ENCODE measurements around the gene TYROBP. TPM values are rescaled to one million over a fixed set of nuclear protein-coding genes. Genes with fewer than 3 reads are reported as not detected.
"Not testable (repeated sequence)": the region's sequence is repeated elsewhere in the genome, so short reads cannot be mapped to it uniquely, and the experiment has no call there.

The TYROBP gene
- total RNA-seq, 1 donor from 2014 or later = 460 TPM

DNA sequence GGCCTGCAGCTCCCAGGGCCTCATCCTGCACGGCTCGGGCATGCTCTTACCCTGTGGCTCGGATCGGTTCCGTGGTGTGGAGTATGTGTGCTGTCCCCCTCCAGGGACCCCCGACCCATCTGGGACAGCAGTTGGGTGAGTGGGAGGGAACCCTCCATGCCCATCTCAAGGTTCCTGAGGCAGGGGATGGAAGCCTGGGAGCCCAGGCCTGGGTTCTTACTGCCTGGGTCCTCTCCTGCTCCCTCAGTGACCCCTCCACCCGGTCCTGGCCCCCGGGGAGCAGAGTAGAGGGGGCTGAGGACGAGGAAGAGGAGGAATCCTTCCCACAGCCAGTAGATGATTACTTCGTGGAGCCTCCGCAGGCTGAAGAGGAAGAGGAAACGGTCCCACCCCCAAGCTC lies 36.5 kb downstream of the TYROBP start:
- ATAC-seq (no peak), DNase-seq (no peak)
- Histone ChIP-seq H3K4me3 (no peak overlapping the region), H3K27me3 (ENCODE audit: low read depth) (peaks cover 34% of the 10 kb centered on the region), H3K36me3 (no peaks in the 10 kb centered on the region), H3K9me3 (no peaks in the 10 kb centered on the region), H3K4me1 (peaks cover 18% of the 10 kb centered on the region), H3K27ac (no peak overlapping the region)
- intact Hi-C loops (cut with DNase I) = no loop called here
- TF ChIP-seq, protein P1, sequence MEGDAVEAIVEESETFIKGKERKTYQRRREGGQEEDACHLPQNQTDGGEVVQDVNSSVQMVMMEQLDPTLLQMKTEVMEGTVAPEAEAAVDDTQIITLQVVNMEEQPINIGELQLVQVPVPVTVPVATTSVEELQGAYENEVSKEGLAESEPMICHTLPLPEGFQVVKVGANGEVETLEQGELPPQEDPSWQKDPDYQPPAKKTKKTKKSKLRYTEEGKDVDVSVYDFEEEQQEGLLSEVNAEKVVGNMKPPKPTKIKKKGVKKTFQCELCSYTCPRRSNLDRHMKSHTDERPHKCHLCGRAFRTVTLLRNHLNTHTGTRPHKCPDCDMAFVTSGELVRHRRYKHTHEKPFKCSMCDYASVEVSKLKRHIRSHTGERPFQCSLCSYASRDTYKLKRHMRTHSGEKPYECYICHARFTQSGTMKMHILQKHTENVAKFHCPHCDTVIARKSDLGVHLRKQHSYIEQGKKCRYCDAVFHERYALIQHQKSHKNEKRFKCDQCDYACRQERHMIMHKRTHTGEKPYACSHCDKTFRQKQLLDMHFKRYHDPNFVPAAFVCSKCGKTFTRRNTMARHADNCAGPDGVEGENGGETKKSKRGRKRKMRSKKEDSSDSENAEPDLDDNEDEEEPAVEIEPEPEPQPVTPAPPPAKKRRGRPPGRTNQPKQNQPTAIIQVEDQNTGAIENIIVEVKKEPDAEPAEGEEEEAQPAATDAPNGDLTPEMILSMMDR (IDR thresholded peaks at IDR 0.05) = no peak

DNA sequence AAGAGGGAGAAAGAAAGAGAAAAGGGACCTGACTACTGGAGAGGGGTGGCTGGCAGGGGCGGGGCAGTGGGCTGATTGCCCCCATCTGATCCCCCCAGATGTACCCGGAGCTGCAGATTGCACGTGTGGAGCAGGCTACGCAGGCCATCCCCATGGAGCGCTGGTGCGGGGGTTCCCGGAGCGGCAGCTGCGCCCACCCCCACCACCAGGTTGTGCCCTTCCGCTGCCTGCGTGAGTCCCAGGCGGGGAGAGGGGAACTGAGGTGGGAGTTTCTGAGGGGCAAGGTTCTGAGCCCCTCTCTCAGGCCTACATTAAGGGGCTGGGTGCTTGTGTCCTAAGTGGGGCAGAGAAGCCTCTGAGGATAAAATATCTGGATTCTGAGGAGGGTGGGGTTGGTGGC lies 37.3 kb downstream of the TYROBP start:
- ATAC-seq = no peak
- intact Hi-C loops (cut with DNase I) = no loop called here
- H3K4me3 ChIP-seq = no peak overlapping the region
- TF ChIP-seq, protein P1 (IDR thresholded peaks at IDR 0.05) = no peak
- H3K27ac ChIP-seq = no peak overlapping the region
- peaks cover 18% of the 10 kb centered on the region for H3K4me1 ChIP-seq
- no peaks in the 10 kb centered on the region for H3K9me3 ChIP-seq
- peaks cover 34% of the 10 kb centered on the region for H3K27me3 ChIP-seq (ENCODE audit: low read depth)
- no peaks in the 10 kb centered on the region for H3K36me3 ChIP-seq
- DNase-seq = no peak

- H3K27me3 ChIP-seq (ENCODE audit: low read depth) = peaks cover 34% of the 10 kb centered on the region
- H3K27ac ChIP-seq; DNase-seq; H3K4me3 ChIP-seq; H3K36me3 ChIP-seq; H3K9me3 ChIP-seq; intact Hi-C loops (cut with DNase I): not testable (repeated sequence)
- peak in 1 of 2 donors; percentile 2 for ATAC-seq
- H3K4me1 ChIP-seq = peaks cover 18% of the 10 kb centered on the region
Measured at GRCh38 chr19:35870124-35870736, 37.9 kb downstream of the TYROBP start.

DNA sequence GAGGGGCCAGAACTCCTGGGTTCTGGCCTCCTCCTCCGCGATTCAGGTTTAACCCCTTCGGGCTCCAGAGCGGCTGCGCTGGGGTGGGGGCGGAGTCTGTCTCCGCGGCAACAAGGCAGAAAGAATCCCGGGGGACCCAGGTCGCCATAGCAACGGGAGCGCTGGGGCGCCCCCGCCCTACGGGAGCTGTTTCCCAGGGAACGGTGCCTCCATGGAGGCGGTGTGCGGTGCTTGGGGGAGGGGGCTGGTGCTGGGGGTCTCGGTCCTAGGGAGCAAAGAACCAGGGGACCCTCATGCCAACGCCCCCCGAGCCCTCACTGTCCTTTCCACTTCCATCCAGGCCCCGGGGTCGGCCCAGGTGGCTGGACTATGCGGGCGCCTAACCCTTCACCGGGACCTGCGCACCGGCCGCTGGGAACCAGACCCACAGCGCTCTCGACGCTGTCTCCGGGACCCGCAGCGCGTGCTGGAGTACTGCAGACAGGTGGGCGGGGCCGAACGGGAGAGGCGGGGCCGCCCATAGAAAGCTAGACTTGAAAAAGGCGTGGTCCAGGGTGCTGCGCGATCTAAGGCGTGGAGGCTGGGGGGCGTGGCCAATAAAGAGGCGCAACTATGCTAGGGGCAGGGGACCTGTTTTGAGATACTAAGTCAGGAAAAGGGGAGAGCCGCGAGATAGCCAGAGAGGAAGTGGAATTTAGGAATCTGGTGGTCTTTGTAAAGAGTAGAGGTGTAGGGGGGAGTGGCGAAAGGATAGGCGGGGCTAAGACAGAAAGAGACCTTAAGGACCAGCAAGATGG lies 38.6 kb downstream of the TYROBP start:
- Histone ChIP-seq H3K4me1 (peaks cover 18% of the 10 kb centered on the region), H3K9me3 (no peaks in the 10 kb centered on the region), H3K27me3 (ENCODE audit: low read depth) (peaks cover 34% of the 10 kb centered on the region), H3K36me3 (no peaks in the 10 kb centered on the region), H3K4me3 (peak overlapping the region; percentile 56), H3K27ac (no peak overlapping the region)
- DNase-seq = peak; percentile 80
- TF ChIP-seq, protein P1 (IDR thresholded peaks at IDR 0.05) = no peak
- ATAC-seq = peak; percentile 68 to 70
- intact Hi-C loops (cut with DNase I) = no loop called here

GRCh38 chr19:35868823-35869326 lies 39.2 kb downstream of the TYROBP start:
- intact Hi-C loops (cut with DNase I) = no loop called here
- Histone ChIP-seq H3K27ac (no peak overlapping the region), H3K27me3 (ENCODE audit: low read depth) (peaks cover 34% of the 10 kb centered on the region), H3K4me1 (peaks cover 18% of the 10 kb centered on the region), H3K9me3 (no peaks in the 10 kb centered on the region), H3K36me3 (no peaks in the 10 kb centered on the region), H3K4me3 (peak overlapping the region; percentile 56)
- TF ChIP-seq, protein P1 (IDR thresholded peaks at IDR 0.05) = no peak
- ATAC-seq (peak; percentile 2 to 9), DNase-seq (no peak)
